Measurements from ENCODE around the gene GRIN3B. TPM values are rescaled to one million over a fixed set of nuclear protein-coding genes. Genes with fewer than 3 reads are reported as not detected.

Gene GRIN3B
- total and polyA plus RNA-seq, 9 of the 15 experiments (the other 6 are each of a cell fraction or from before 2014, with no cell fraction given), result 0.06 to 0.95 (median 0.19) TPM; not detected in 6

GRCh38 chr19:1026783-1027649 lies 26.8 kb downstream of the GRIN3B start (continued):
- TF ChIP-seq, protein P1, sequence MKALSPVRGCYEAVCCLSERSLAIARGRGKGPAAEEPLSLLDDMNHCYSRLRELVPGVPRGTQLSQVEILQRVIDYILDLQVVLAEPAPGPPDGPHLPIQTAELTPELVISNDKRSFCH (CRISPR knock-in tag; IDR thresholded peaks at IDR 0.05), result no peak
- TF ChIP-seq, protein P1 (tag; IDR thresholded peaks at IDR 0.05), result no peak
- TF ChIP-seq SPI1 (IDR thresholded peaks at IDR 0.05; ENCODE audit: borderline replicate concordance, low read depth, low read length) (peak; percentile 88), CHD2 (IDR thresholded peaks at IDR 0.05; ENCODE audit: low read depth, low read length) (no peak), MIER1 (IDR thresholded peaks at IDR 0.05; ENCODE audit: low read depth) (no peak), PHB (CRISPR knock-in tag; IDR thresholded peaks at IDR 0.05) (no peak), STAT5B (CRISPR knock-in tag; IDR thresholded peaks at IDR 0.05) (no peak), POLR2G (IDR thresholded peaks at IDR 0.05; ENCODE audit: low read depth, low read length) (peak; percentile 55), MXD1 (CRISPR knock-in tag; IDR thresholded peaks at IDR 0.05; ENCODE audit: borderline replicate concordance, poor library complexity, severe bottlenecking) (no peak), ZNF146 (CRISPR knock-in tag; IDR thresholded peaks at IDR 0.05; ENCODE audit: unreplicated experiment) (no peak), ETV1 (tag; conservative IDR thresholded peaks at IDR 0.05; ENCODE audit: low read depth) (no peak), ZNF696 (CRISPR knock-in tag; conservative IDR thresholded peaks at IDR 0.05) (no peak), NR4A1 (CRISPR knock-in tag; IDR thresholded peaks at IDR 0.05) (no peak), NR4A1 (tag; IDR thresholded peaks at IDR 0.05) (no peak), ZNF445 (CRISPR knock-in tag; IDR thresholded peaks at IDR 0.05; ENCODE audit: low read depth) (no peak), MAX (CRISPR knock-in tag; IDR thresholded peaks at IDR 0.05) (no peak), ZNF830 (CRISPR knock-in tag; IDR thresholded peaks at IDR 0.05) (no peak), ARID3A (IDR thresholded peaks at IDR 0.05; ENCODE audit: borderline replicate concordance, low read depth, low read length) (no peak), MBD2 (IDR thresholded peaks at IDR 0.05; ENCODE audit: borderline replicate concordance, low read depth) (no peak), ZNF740 (CRISPR knock-in tag; IDR thresholded peaks at IDR 0.05) (peak; percentile 94), ZNF740 (tag; IDR thresholded peaks at IDR 0.05) (peak in 1 of 2 experiments; percentile 83; a peak in 2 of 4 replicates), SAFB2 (IDR thresholded peaks at IDR 0.05; ENCODE audit: borderline replicate concordance, low read depth, low read length, severe bottlenecking) (no peak), ZNF121 (CRISPR knock-in tag; conservative IDR thresholded peaks at IDR 0.05) (no peak)
- TF ChIP-seq, protein P2, sequence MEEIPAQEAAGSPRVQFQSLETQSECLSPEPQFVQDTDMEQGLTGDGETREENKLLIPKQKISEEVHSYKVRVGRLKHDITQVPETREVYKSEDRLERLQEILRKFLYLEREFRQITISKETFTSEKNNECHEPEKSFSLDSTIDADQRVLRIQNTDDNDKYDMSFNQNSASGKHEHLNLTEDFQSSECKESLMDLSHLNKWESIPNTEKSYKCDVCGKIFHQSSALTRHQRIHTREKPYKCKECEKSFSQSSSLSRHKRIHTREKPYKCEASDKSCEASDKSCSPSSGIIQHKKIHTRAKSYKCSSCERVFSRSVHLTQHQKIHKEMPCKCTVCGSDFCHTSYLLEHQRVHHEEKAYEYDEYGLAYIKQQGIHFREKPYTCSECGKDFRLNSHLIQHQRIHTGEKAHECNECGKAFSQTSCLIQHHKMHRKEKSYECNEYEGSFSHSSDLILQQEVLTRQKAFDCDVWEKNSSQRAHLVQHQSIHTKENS (CRISPR knock-in tag; IDR thresholded peaks at IDR 0.05), result no peak

All from K562 (cell line).